Renal pelvis (tissue), 4 donors: ENCODE data around the gene SPAG9. TPM values are rescaled to one million over a fixed set of nuclear protein-coding genes. Genes with fewer than 3 reads are reported as not detected.
"Not testable (repeated sequence)": the region's sequence is repeated elsewhere in the genome, so short reads cannot be mapped to it uniquely, and the experiment has no call there.

ENCODE experiments used
- DNase-seq: peaks from one replicate; pipeline ENCODE4 v3.0.0-alpha.2; 2013
- polyA plus RNA-seq, 3 donors: library from polyadenylated mRNA; unstranded; fragments of 120-200 nt; gene quantifications; one replicate each; pipeline ENCODE4 v1.2.1, GENCODE V29; 2013; ENCODE audit not compliant: insufficient read length in 3 of 3

SPAG9 gene
- polyA plus RNA-seq, 3 donors, result 88.3 to 119 (median 115) TPM

GRCh38 chr17:51103050-51103449 is 17.6 kb downstream of the SPAG9 start:
- peak; percentile 21 for DNase-seq

- DNase-seq, result no peak
These were observed 22.8 kb downstream of the SPAG9 start for GRCh38 chr17:51097708-51098446.

GRCh38 chr17:51091635-51092034 is 29.0 kb downstream of the SPAG9 start:
- DNase-seq, result no peak

- DNase-seq, result not testable (repeated sequence)
These were observed 31.8 kb downstream of the SPAG9 start for GRCh38 chr17:51088868-51089267.

GRCh38 chr17:51088287-51088686 is 32.4 kb downstream of the SPAG9 start:
- DNase-seq, result no peak

- no peak for DNase-seq
These were observed 33.5 kb downstream of the SPAG9 start for GRCh38 chr17:51087072-51087757.

- no peak for DNase-seq
These were observed 35.4 kb downstream of the SPAG9 start for GRCh38 chr17:51085150-51085805.

- DNase-seq, result no peak
These were observed 36.7 kb downstream of the SPAG9 start for GRCh38 chr17:51083981-51084380.

GRCh38 chr17:51083364-51083763 is 37.3 kb downstream of the SPAG9 start:
- not testable (repeated sequence) for DNase-seq

- DNase-seq, result no peak
These were observed 41.6 kb downstream of the SPAG9 start for GRCh38 chr17:51079049-51079448.

GRCh38 chr17:51078009-51078592 is 42.6 kb downstream of the SPAG9 start:
- DNase-seq, result no peak

GRCh38 chr17:51076821-51077220 is 43.8 kb downstream of the SPAG9 start:
- no peak for DNase-seq

- DNase-seq, result no peak
These were observed 49.1 kb downstream of the SPAG9 start for GRCh38 chr17:51071556-51071955.

- DNase-seq, result no peak
These were observed 55.2 kb downstream of the SPAG9 start for GRCh38 chr17:51065466-51065865.

- DNase-seq, result no peak
These were observed 56.5 kb downstream of the SPAG9 start for GRCh38 chr17:51064061-51064735.

GRCh38 chr17:51060396-51060795 is 60.3 kb downstream of the SPAG9 start:
- DNase-seq, result no peak

GRCh38 chr17:51059781-51060180 is 60.9 kb downstream of the SPAG9 start:
- DNase-seq, result no peak

GRCh38 chr17:51057534-51057933 is 63.1 kb downstream of the SPAG9 start:
- no peak for DNase-seq

GRCh38 chr17:51056813-51057510 is 63.7 kb downstream of the SPAG9 start:
- DNase-seq, result peak; percentile 57

- no peak for DNase-seq
These were observed 65.9 kb downstream of the SPAG9 start for GRCh38 chr17:51054748-51055147.

GRCh38 chr17:51052235-51052634 is 68.4 kb downstream of the SPAG9 start:
- DNase-seq, result no peak
